AG04450 (cell line): ENCODE measurements around the gene ITIH6. TPM values are rescaled to one million over a fixed set of nuclear protein-coding genes. Genes with fewer than 3 reads are reported as not detected.

Source experiments
- CTCF ChIA-PET: fragments of 300-600, 350-600 bp; formaldehyde crosslinking; extraction: SDS; loops from one replicate; lab custom pipeline; 2022; ENCODE audit warnings: antibody characterized with exemption, inconsistent platforms; lab: Charles Lee
- POLR2A ChIA-PET: fragments of 350-600 bp; formaldehyde crosslinking; extraction: SDS; loops from one replicate; lab custom pipeline; 2021; ENCODE audit warnings: antibody characterized with exemption, inconsistent platforms; lab: Yijun Ruan, JAX
- DNase-seq: peaks from one replicate; pipeline ENCODE4 v3.0.0-alpha.2; 2011; ENCODE audit warnings: low read depth, low spot score
- H3K27ac ChIP-seq: one replicate; pipeline ENCODE4 v1.5.1; 2012; ENCODE audit warnings: low read depth, low read length, control low read depth
- H3K27me3 ChIP-seq: one replicate; pipeline ENCODE4 v1.6.0; 2012; ENCODE audit warnings: low read length; ENCODE audit not compliant: control insufficient read depth, insufficient read depth
- H3K4me3 ChIP-seq: 2 replicates; pipeline ENCODE4 v1.5.1; 2011; ENCODE audit warnings: mild to moderate bottlenecking, low read depth, low read length, control low read depth
- H3K9me3 ChIP-seq: 2 replicates; pipeline ENCODE4 v1.5.1; 2012; ENCODE audit warnings: low read length; ENCODE audit not compliant: control insufficient read depth, insufficient read depth
- CTCF ChIP-seq: IDR thresholded peaks from 2 replicates; pipeline ENCODE4 v1.5.1; 2011; ENCODE audit warnings: low read depth, low read length, control low read depth, inconsistent platforms
- polyA plus RNA-seq: library from polyadenylated mRNA; depleted of rRNA; stranded (reverse); fragments of >200 nt; gene quantifications from 2 replicates; pipeline ENCODE4 v1.2.3, GENCODE V29; 2011

The ITIH6 gene
- polyA plus RNA-seq, 1 experiment, result not detected

GRCh38 chrX:54758114-54759055, 39.7 kb downstream of the ITIH6 start:
- POLR2A ChIA-PET, result no interaction called here
- no peaks in the 10 kb centered on the region for H3K9me3 ChIP-seq
- no peak for TF ChIP-seq CTCF
- no peak for DNase-seq
- no peak overlapping the region for H3K27ac ChIP-seq
- CTCF ChIA-PET, result no interaction called here
- no peaks in the 10 kb centered on the region for H3K27me3 ChIP-seq
- no peak overlapping the region for H3K4me3 ChIP-seq

GRCh38 chrX:54754854-54755253, 43.2 kb downstream of the ITIH6 start:
- Histone ChIP-seq H3K9me3 (no peaks in the 10 kb centered on the region), H3K27ac (no peak overlapping the region), H3K27me3 (no peaks in the 10 kb centered on the region), H3K4me3 (no peak overlapping the region)
- POLR2A ChIA-PET, result no interaction called here
- no peak for TF ChIP-seq CTCF
- CTCF ChIA-PET, result no interaction called here
- no peak for DNase-seq

GRCh38 chrX:54748626-54749025, 49.4 kb downstream of the ITIH6 start:
- ChIA-PET CTCF (no interaction called here), POLR2A (no interaction called here)
- Histone ChIP-seq H3K27ac (no peak overlapping the region), H3K27me3 (peaks cover 4% of the 10 kb centered on the region), H3K9me3 (no peaks in the 10 kb centered on the region), H3K4me3 (no peak overlapping the region)
- DNase-seq, result no peak
- TF ChIP-seq CTCF, result no peak

- Histone ChIP-seq H3K27ac (no peak overlapping the region), H3K27me3 (peaks cover 4% of the 10 kb centered on the region), H3K9me3 (no peaks in the 10 kb centered on the region), H3K4me3 (no peak overlapping the region)
- ChIA-PET CTCF (no interaction called here), POLR2A (no interaction called here)
- no peak for DNase-seq
- TF ChIP-seq CTCF, result no peak
Observed at GRCh38 chrX:54747733-54748393, 50.2 kb downstream of the ITIH6 start.

GRCh38 chrX:54746928-54747327, 51.1 kb downstream of the ITIH6 start:
- CTCF ChIA-PET, result no interaction called here
- TF ChIP-seq CTCF, result no peak

More at GRCh38 chrX:54746928-54747327, 51.1 kb downstream of the ITIH6 start:
- H3K27me3 ChIP-seq, result peaks cover 4% of the 10 kb centered on the region
- POLR2A ChIA-PET, result no interaction called here
- no peak overlapping the region for H3K27ac ChIP-seq
- no peaks in the 10 kb centered on the region for H3K9me3 ChIP-seq
- H3K4me3 ChIP-seq, result no peak overlapping the region
- DNase-seq, result no peak
